GM21825 (cell line): Measurements from ENCODE around the gene BMP10.

Experiments
- ATAC-seq: cut with Tn5 transposase; IDR thresholded peaks from one replicate; pipeline ENCODE4 v1.9.1; 2021; ENCODE audit warnings: mild to moderate bottlenecking, moderate library complexity; ENCODE audit not compliant: unreplicated experiment

Gene BMP10

GRCh38 chr2:68822207-68822872 lies 48.9 kb downstream of the BMP10 start:
- no peak for ATAC-seq

GRCh38 chr2:68819556-68819955 lies 51.6 kb downstream of the BMP10 start:
- ATAC-seq = no peak

GRCh38 chr2:68817306-68817705 lies 53.9 kb downstream of the BMP10 start:
- no peak for ATAC-seq
